ENCODE data around the gene MS4A5.

The MS4A5 gene

DNA sequence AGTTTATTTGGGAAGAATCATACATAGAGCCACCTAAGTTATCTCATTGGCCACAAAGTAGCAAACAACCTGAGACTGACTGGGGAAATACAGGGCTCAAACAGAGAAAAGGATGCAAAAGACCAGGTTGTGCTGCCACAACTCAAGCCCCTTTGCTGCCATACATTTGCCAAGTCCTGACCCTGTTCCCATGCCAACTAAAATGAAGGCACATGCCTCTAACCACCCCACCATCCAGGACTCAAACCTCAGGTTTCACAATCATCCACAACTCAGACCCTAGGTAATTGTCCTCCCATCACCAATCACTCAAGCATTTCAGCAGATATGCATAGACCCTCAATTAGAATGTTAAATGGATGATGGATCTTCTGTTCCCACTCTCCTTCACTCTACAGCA, 24.8 kb downstream of the MS4A5 start:
- Histone ChIP-seq H3K4me3 (ENCODE audit: low read depth, low read length, poor library complexity, severe bottlenecking) (no peak overlapping the region), H3K4me2 (ENCODE audit: low read length) (peak overlapping the region; percentile 55; the same call in 1 of the 2 replicates), H4K20me1 (ENCODE audit: insufficient read depth, low read length) (no peaks in the 10 kb centered on the region), H3K9ac (ENCODE audit: low read length) (peak overlapping the region; percentile 34; the same call in 1 of the 2 replicates), H3K4me1 (ENCODE audit: insufficient read depth, low read length, severe bottlenecking) (peaks cover 54% of the 10 kb centered on the region), H3K27ac (ENCODE audit: low read depth, low read length, poor library complexity, severe bottlenecking) (peak overlapping the region; percentile 96), H3F3A (ENCODE audit: insufficient read depth, low read length) (peaks cover 5% of the 10 kb centered on the region; the same call in 1 of the 2 replicates), H3K9me2 (ENCODE audit: low read depth, low read length) (no peaks in the 10 kb centered on the region), H3K9me3 (ENCODE audit: low read length) (no peaks in the 10 kb centered on the region), H3K36me3 (ENCODE audit: insufficient read depth, low read length) (peaks cover 16% of the 10 kb centered on the region; the same call in 1 of the 2 replicates), H3K27me3 (ENCODE audit: insufficient read depth, low read length) (no peaks in the 10 kb centered on the region), H2AFZ (ENCODE audit: low read length) (peak overlapping the region; percentile 12; the same call in 1 of the 2 replicates), H3K79me2 (ENCODE audit: insufficient read depth, low read length) (peaks cover 35% of the 10 kb centered on the region)
- TF ChIP-seq, protein P1, sequence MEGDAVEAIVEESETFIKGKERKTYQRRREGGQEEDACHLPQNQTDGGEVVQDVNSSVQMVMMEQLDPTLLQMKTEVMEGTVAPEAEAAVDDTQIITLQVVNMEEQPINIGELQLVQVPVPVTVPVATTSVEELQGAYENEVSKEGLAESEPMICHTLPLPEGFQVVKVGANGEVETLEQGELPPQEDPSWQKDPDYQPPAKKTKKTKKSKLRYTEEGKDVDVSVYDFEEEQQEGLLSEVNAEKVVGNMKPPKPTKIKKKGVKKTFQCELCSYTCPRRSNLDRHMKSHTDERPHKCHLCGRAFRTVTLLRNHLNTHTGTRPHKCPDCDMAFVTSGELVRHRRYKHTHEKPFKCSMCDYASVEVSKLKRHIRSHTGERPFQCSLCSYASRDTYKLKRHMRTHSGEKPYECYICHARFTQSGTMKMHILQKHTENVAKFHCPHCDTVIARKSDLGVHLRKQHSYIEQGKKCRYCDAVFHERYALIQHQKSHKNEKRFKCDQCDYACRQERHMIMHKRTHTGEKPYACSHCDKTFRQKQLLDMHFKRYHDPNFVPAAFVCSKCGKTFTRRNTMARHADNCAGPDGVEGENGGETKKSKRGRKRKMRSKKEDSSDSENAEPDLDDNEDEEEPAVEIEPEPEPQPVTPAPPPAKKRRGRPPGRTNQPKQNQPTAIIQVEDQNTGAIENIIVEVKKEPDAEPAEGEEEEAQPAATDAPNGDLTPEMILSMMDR (IDR thresholded peaks at IDR 0.05; ENCODE audit: low read length) = no peak
- no peak for TF ChIP-seq EZH2 (IDR thresholded peaks at IDR 0.05; ENCODE audit: borderline replicate concordance, low read length)

DNA sequence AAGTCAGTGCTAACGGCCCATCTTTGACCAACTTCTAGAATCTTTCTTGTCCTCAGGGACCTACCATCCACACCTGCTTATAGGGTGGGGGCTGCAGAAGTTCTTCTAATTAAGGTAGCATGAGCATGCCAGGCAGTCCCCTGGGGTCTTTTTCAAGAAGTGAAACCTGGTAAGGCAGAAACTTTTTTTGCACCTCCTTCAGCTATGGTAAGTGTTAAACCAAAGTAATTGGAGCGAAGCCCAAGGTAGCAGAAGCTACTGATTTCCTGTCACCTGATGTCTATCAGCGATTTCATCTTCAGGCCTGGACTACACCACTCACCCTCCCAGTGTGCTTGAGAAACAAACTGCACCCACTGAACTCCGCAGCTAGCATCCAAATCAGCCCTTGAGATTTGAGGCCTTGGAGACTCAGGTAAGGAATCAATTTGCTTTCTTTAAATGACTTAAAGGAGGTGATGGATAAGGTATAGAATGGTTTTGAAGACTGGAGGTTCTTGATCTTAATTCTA, 26.2 kb downstream of the MS4A5 start, which contains the start of gene MS4A1:
MS4A1 (plus strand) TSS at position 317 of the 512 bp plus-strand sequence. CDS start 6,528 bp downstream, outside the sequence.
- H3K27ac ChIP-seq (ENCODE audit: low read depth, low read length, poor library complexity, severe bottlenecking) = peak within 1 kb of the TSS; percentile 96
- H3K9me3 ChIP-seq (ENCODE audit: low read length) = no peaks in the 10 kb centered on the region
- no peaks in the 10 kb centered on the region for H3K27me3 ChIP-seq (ENCODE audit: insufficient read depth, low read length)
- H3F3A ChIP-seq (ENCODE audit: insufficient read depth, low read length) = peaks cover 5% of the 10 kb centered on the region; the same call in 1 of the 2 replicates
- H3K9ac ChIP-seq (ENCODE audit: low read length) = peak within 1 kb of the TSS; percentile 69
- H2AFZ ChIP-seq (ENCODE audit: low read length) = peak within 1 kb of the TSS; percentile 12; the same call in 1 of the 2 replicates
- H3K4me2 ChIP-seq (ENCODE audit: low read length) = peak within 1 kb of the TSS; percentile 76
- no peaks in the 10 kb centered on the region for H4K20me1 ChIP-seq (ENCODE audit: insufficient read depth, low read length)
- no peak for TF ChIP-seq EZH2 (IDR thresholded peaks at IDR 0.05; ENCODE audit: borderline replicate concordance, low read length)
- TF ChIP-seq, protein P1 (IDR thresholded peaks at IDR 0.05; ENCODE audit: low read length) = no peak
- peaks cover 68% of the 10 kb centered on the region for H3K4me1 ChIP-seq (ENCODE audit: insufficient read depth, low read length, severe bottlenecking)
- H3K79me2 ChIP-seq (ENCODE audit: insufficient read depth, low read length) = peaks cover 49% of the 10 kb centered on the region
- no peaks in the 10 kb centered on the region for H3K9me2 ChIP-seq (ENCODE audit: low read depth, low read length)
- H3K36me3 ChIP-seq (ENCODE audit: insufficient read depth, low read length) = peaks cover 28% of the 10 kb centered on the region; the same call in 1 of the 2 replicates
- peak within 1 kb of the TSS; percentile 69 for H3K4me3 ChIP-seq (ENCODE audit: low read depth, low read length, poor library complexity, severe bottlenecking)

DNA sequence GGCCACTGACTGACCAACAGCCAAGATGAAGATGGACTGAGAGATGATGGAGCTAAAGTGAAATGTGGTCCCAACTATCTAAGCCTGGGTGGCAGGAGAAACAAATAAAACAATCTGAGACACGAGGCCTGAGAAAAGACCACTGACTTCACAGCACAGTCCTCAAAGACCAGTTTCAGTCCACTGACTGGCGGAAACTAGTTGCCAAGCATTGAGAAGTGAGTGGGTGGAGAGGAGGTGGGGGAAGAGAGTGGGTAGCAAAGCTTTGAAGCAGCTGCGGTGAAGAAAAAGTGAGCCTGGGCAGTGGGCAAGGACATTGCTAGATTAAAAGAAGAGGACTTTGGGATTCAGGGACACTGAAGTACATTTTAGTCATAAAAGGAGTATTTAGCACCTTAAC, 28.2 kb downstream of the MS4A5 start:
- Histone ChIP-seq H3K27me3 (ENCODE audit: insufficient read depth, low read length) (no peaks in the 10 kb centered on the region), H3K4me1 (ENCODE audit: insufficient read depth, low read length, severe bottlenecking) (peaks cover 75% of the 10 kb centered on the region), H2AFZ (ENCODE audit: low read length) (no peak overlapping the region), H3F3A (ENCODE audit: insufficient read depth, low read length) (peaks cover 5% of the 10 kb centered on the region; the same call in 1 of the 2 replicates), H3K79me2 (ENCODE audit: insufficient read depth, low read length) (peaks cover 57% of the 10 kb centered on the region), H4K20me1 (ENCODE audit: insufficient read depth, low read length) (no peaks in the 10 kb centered on the region), H3K36me3 (ENCODE audit: insufficient read depth, low read length) (peaks cover 48% of the 10 kb centered on the region), H3K9me2 (ENCODE audit: low read depth, low read length) (no peaks in the 10 kb centered on the region), H3K9ac (ENCODE audit: low read length) (peak overlapping the region; percentile 69), H3K27ac (ENCODE audit: low read depth, low read length, poor library complexity, severe bottlenecking) (peak overlapping the region; percentile 96), H3K4me3 (ENCODE audit: low read depth, low read length, poor library complexity, severe bottlenecking) (peak overlapping the region; percentile 69), H3K4me2 (ENCODE audit: low read length) (peak overlapping the region; percentile 76), H3K9me3 (ENCODE audit: low read length) (no peaks in the 10 kb centered on the region)
- TF ChIP-seq, protein P1 (IDR thresholded peaks at IDR 0.05; ENCODE audit: low read length) = no peak
- TF ChIP-seq EZH2 (IDR thresholded peaks at IDR 0.05; ENCODE audit: borderline replicate concordance, low read length) = no peak

All from OCI-LY1 (cell line).